MCF 10A (cell line): ENCODE data around the gene KLHL22. TPM values are rescaled to one million over a fixed set of nuclear protein-coding genes. Genes with fewer than 3 reads are reported as not detected.

Source experiments
- BruUV-seq: library from RNA; stranded (reverse); fragments of 400-500 nt; replicated peaks from 2 replicates; lab custom pipeline; 2021; lab: Mats Ljungman, UMichigan
- CTCF ChIA-PET: fragments of 300-600 bp; sonication (Branson Sonifier 250); formaldehyde crosslinking; extraction: SDS; loops from one replicate; lab custom pipeline; 2021; ENCODE audit warnings: antibody characterized with exemption, inconsistent platforms; lab: Yijun Ruan, JAX
- POLR2A ChIA-PET: fragments of 300-600, 350-650 bp; sonication (Branson Sonifier 250); formaldehyde crosslinking; extraction: SDS; loops from one replicate; lab custom pipeline; 2020; ENCODE audit warnings: antibody characterized with exemption, inconsistent platforms; lab: Yijun Ruan, JAX
- DNase-seq: peaks from one replicate; pipeline ENCODE4 v3.0.0-alpha.2; 2018; ENCODE audit not compliant: unreplicated experiment
- H3K27ac Mint-ChIP-seq: one replicate; pipeline ENCODE4 v1.8.0; 2022; ENCODE audit warnings: mild to moderate bottlenecking, low read depth, mixed read lengths; ENCODE audit not compliant: unreplicated experiment
- H3K27me3 Mint-ChIP-seq: one replicate; pipeline ENCODE4 v1.8.0; 2022; ENCODE audit warnings: mixed read lengths; ENCODE audit not compliant: insufficient read depth, unreplicated experiment
- H3K36me3 Mint-ChIP-seq: one replicate; pipeline ENCODE4 v1.8.0; 2022; ENCODE audit warnings: mild to moderate bottlenecking, moderate library complexity, mixed read lengths; ENCODE audit not compliant: insufficient read depth, unreplicated experiment
- H3K4me1 Mint-ChIP-seq: one replicate; pipeline ENCODE4 v1.8.0; 2022; ENCODE audit warnings: mixed read lengths; ENCODE audit not compliant: insufficient read depth, unreplicated experiment
- H3K4me3 Mint-ChIP-seq: one replicate; pipeline ENCODE4 v1.8.0; 2022; ENCODE audit warnings: mild to moderate bottlenecking, moderate library complexity, mixed read lengths; ENCODE audit not compliant: unreplicated experiment
- H3K9me3 Mint-ChIP-seq: one replicate; pipeline ENCODE4 v1.8.0; 2022; ENCODE audit warnings: mixed read lengths; ENCODE audit not compliant: unreplicated experiment
- CTCF ChIP-seq: fragments of 200-600 bp; IDR thresholded peaks from one replicate; pipeline ENCODE4 v1.8.0; 2022; ENCODE audit warnings: antibody characterized with exemption, mild to moderate bottlenecking; ENCODE audit not compliant: unreplicated experiment
- intact Hi-C: fragments of 100-400 bp; cut with micrococcal nuclease; formaldehyde crosslinking; loops from 2 replicates; pipeline ENCODE4 v1.14.1; 2022
- total RNA-seq: library from RNA; stranded (reverse); gene quantifications from 2 replicates; pipeline ENCODE4 v1.2.3, GENCODE V29; 2022

Gene KLHL22
- total RNA-seq, 1 experiment from 2014 or later: 14.7 TPM

DNA sequence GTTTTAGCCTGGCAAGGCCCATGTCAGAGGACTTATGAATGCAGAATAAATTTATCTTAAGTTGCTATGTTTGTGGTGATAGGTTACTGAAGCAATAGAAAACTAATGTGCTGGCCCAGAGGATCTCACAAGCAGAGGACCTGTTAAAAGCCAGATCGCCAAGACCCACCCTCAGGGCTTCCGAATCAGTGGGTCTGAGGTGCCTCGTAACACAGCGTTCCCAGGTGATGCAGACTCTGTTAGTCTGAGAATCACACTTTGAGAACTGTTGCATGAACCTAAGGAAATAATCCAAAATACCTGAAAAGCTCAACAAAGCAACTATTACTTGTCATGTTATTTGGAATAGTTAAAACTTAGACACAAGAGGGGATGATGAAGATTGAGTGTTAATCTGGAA is 51.3 kb downstream of the KLHL22 start:
- H3K4me3 Mint-ChIP-seq: no peak overlapping the region
- ChIA-PET CTCF (interaction anchor here (0.6 to 1.5 kb wide), 3 partner anchors 9 to 12 kb away, joined by 3 to 4 read pairs (median 3); no protein-coding TSS in a partner anchor), POLR2A (interaction anchor here (0.6 to 1.1 kb wide), 2 partner anchors 38 to 259 kb away, joined by 3 to 5 read pairs; no protein-coding TSS in a partner anchor)
- no peak for TF ChIP-seq CTCF
- no peaks in the 10 kb centered on the region for H3K27me3 Mint-ChIP-seq
- no TSS peak for BruUV-seq
- peaks cover 46% of the 10 kb centered on the region for H3K36me3 Mint-ChIP-seq
- H3K27ac Mint-ChIP-seq: no peak overlapping the region
- no peak for DNase-seq
- H3K9me3 Mint-ChIP-seq: no peaks in the 10 kb centered on the region
- H3K4me1 Mint-ChIP-seq: no peaks in the 10 kb centered on the region
- intact Hi-C loops: no loop called here

DNA sequence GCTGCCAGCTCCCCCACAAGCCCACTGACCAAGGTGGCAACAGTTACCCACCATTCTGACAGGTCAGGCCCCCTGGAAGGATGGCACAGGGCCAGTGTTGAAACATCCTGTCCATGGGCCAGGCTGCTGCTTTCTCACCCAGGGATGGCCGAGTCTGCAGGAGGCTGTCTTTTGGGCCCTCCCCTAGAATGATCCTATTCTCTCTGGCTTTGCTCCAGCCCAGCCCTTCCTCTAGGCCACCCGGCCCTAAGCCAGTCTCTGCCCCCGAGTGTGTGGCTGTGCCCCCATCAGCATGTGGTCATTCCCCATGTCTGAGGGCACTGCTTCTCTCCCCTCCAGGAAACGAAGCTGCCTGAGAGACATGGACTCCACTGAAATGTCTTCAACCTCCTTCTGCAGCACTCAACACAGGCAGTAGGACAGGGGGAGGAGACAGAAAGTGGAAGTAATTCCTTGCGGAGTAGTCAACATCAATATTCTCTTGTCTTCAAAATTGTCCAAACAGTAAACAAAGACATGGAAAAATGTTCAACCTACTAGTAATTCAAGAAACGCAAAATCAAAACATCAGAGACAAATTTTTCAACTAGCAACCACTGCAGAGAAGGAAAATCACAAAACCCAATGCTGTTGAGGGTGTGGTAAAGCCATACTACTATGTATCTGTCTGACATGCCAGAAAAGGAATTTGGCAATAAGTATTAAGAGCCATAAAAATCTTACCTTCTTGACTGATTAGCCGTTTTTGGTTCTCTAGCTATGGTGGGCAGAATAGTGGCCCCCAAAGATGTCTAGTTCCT is 52.9 kb downstream of the KLHL22 start:
- no peak for DNase-seq
- intact Hi-C loops: no loop called here
- H3K9me3 Mint-ChIP-seq: no peaks in the 10 kb centered on the region
- no peak for TF ChIP-seq CTCF
- no peak overlapping the region for H3K4me3 Mint-ChIP-seq
- ChIA-PET POLR2A (no interaction called here), CTCF (interaction anchor here (1.0 kb wide), 1 partner anchor 13 kb away, joined by 3 read pairs; no protein-coding TSS in a partner anchor)
- no TSS peak for BruUV-seq
- peaks cover 46% of the 10 kb centered on the region for H3K36me3 Mint-ChIP-seq
- H3K27me3 Mint-ChIP-seq: no peaks in the 10 kb centered on the region
- no peak overlapping the region for H3K27ac Mint-ChIP-seq
- H3K4me1 Mint-ChIP-seq: no peaks in the 10 kb centered on the region

GRCh38 chr22:20441631-20442484 is 53.7 kb downstream of the KLHL22 start:
- no TSS peak for BruUV-seq
- intact Hi-C loops: no loop called here
- H3K4me3 Mint-ChIP-seq: no peak overlapping the region
- no peak for DNase-seq
- ChIA-PET CTCF (interaction anchor here (1.0 to 1.6 kb wide), 2 partner anchors 13 to 14 kb away, joined by 3 to 9 read pairs; no protein-coding TSS in a partner anchor), POLR2A (no interaction called here)
- no peaks in the 10 kb centered on the region for H3K9me3 Mint-ChIP-seq
- H3K27me3 Mint-ChIP-seq: peaks cover 7% of the 10 kb centered on the region
- no peaks in the 10 kb centered on the region for H3K4me1 Mint-ChIP-seq
- TF ChIP-seq CTCF: no peak
- no peak overlapping the region for H3K27ac Mint-ChIP-seq
- H3K36me3 Mint-ChIP-seq: peaks cover 44% of the 10 kb centered on the region
